Germinal center (tissue), 1 donor: ENCODE measurements around the gene CNST.
"Not testable (repeated sequence)": the region's sequence is repeated elsewhere in the genome, so short reads cannot be mapped to it uniquely, and the experiment has no call there.

ENCODE experiments used
- DNase-seq: peaks from one replicate; pipeline ENCODE4 v3.0.0; 2012; ENCODE audit warnings: mixed read lengths, low spot score

The CNST gene

GRCh38 chr1:246583448-246584185 is 17.4 kb downstream of the CNST start:
- no peak for DNase-seq

GRCh38 chr1:246587032-246587431 is 20.8 kb downstream of the CNST start:
- DNase-seq, result no peak

GRCh38 chr1:246587606-246588005 is 21.4 kb downstream of the CNST start:
- DNase-seq, result no peak

GRCh38 chr1:246588159-246588721 is 22.0 kb downstream of the CNST start:
- no peak for DNase-seq

- not testable (repeated sequence) for DNase-seq
These were observed 23.7 kb downstream of the CNST start for GRCh38 chr1:246589919-246590318.

- no peak for DNase-seq
These were observed 24.8 kb downstream of the CNST start for GRCh38 chr1:246591047-246591446.

GRCh38 chr1:246591504-246591903 is 25.2 kb downstream of the CNST start:
- DNase-seq, result no peak

GRCh38 chr1:246591958-246592357 is 25.7 kb downstream of the CNST start:
- no peak for DNase-seq

GRCh38 chr1:246592695-246593094 is 26.4 kb downstream of the CNST start:
- no peak for DNase-seq

- no peak for DNase-seq
These were observed 28.9 kb downstream of the CNST start for GRCh38 chr1:246595146-246595545.

GRCh38 chr1:246597340-246597739 is 31.1 kb downstream of the CNST start:
- no peak for DNase-seq

GRCh38 chr1:246597971-246598370 is 31.7 kb downstream of the CNST start:
- DNase-seq, result no peak

- no peak for DNase-seq
These were observed 33.1 kb downstream of the CNST start for GRCh38 chr1:246599315-246599714.

GRCh38 chr1:246600579-246600978 is 34.3 kb downstream of the CNST start:
- no peak for DNase-seq

- DNase-seq, result no peak
These were observed 35.9 kb downstream of the CNST start for GRCh38 chr1:246602194-246602593.

GRCh38 chr1:246605231-246605630 is 39.0 kb downstream of the CNST start:
- DNase-seq, result not testable (repeated sequence)

- DNase-seq, result no peak
These were observed 41.2 kb downstream of the CNST start for GRCh38 chr1:246607462-246607861.

GRCh38 chr1:246608616-246609376 is 42.5 kb downstream of the CNST start:
- no peak for DNase-seq

- DNase-seq, result no peak
These were observed 43.4 kb downstream of the CNST start for GRCh38 chr1:246609632-246610031.

- DNase-seq, result no peak
These were observed 47.0 kb downstream of the CNST start for GRCh38 chr1:246613096-246613758.

GRCh38 chr1:246617156-246617555 is 50.9 kb downstream of the CNST start:
- DNase-seq, result no peak

- no peak for DNase-seq
These were observed 51.5 kb downstream of the CNST start for GRCh38 chr1:246617768-246618167.
